ENCODE results near the gene TBC1D22B. TPM values are rescaled to one million over a fixed set of nuclear protein-coding genes. Genes with fewer than 3 reads are reported as not detected.

The TBC1D22B gene
- total RNA-seq, 1 donor from 2014 or later, result 6.3 TPM

GRCh38 chr6:37366910-37367309 is 109.3 kb downstream of the TBC1D22B start:
- intact Hi-C loops (cut with DNase I), result no loop called here
- ATAC-seq (no peak), DNase-seq (ENCODE audit: missing footprints) (no peak)

DNA sequence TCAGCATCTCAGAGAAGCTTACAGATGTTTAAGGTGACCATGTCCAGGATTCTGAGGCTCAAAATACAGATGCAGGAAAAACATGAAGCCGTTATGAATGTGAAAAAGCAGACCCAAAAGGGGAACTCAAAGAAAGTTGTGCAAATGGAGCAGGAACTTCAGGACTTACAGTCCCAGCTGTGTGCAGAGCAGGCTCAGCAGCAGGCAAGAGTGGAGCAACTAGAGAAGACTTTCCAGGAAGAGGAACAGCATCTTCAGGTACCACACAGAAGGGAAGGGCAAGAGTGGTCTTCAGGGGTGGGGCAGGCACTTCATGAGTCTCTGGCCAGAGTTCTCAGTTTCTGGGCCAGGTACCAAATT is 111.4 kb downstream of the TBC1D22B start:
- no peak for DNase-seq (ENCODE audit: missing footprints)
- intact Hi-C loops (cut with DNase I), result no loop called here
- ATAC-seq, result no peak

DNA sequence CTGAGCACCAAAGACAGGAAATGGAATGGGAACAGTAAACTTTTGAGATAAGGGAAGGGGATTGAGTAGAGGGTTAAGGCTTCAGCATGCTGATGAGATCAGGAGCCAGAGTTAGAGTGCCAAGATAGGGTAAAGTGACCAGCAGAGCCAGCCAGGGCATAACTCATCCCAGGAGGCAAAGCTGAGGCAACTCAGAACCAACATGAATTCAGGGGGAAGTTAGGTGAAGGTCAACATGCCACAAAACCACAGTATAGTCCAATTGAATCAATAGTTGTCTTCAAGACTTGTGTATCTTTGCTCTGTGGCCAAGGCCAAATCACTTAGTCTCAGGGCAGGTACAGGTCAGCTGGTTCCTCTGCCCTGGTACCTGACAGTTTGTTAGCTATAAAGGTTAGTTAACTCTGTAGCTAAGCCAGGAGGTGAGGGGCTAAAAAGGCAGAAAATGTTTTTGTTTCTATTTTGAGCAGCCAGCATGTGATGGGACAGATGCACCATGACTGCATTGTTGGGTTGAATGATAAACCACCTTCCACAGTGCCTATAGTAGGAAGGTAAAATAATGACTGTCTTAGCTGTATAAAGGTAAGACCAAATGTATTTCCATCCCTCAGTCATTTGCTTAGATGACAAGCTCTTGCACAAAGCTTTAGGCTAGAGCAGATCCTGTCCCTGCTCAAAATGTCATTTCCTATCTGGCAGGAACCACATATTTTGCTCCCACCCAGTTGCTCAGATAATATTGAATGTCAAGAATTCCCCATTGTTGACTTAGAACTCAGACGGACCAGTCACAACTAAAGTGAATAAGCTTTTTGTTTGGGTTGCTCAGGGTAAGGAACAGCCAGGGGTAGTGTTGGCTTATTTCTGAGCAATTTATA is 112.0 kb downstream of the TBC1D22B start:
- DNase-seq (ENCODE audit: missing footprints), result no peak
- peak; percentile 60 for ATAC-seq
- intact Hi-C loops (cut with DNase I), result no loop called here

GRCh38 chr6:37371154-37372083 is 113.8 kb downstream of the TBC1D22B start:
- intact Hi-C loops (cut with DNase I), result no loop called here
- DNase-seq (ENCODE audit: missing footprints) (no peak), ATAC-seq (peak; percentile 81)

DNA sequence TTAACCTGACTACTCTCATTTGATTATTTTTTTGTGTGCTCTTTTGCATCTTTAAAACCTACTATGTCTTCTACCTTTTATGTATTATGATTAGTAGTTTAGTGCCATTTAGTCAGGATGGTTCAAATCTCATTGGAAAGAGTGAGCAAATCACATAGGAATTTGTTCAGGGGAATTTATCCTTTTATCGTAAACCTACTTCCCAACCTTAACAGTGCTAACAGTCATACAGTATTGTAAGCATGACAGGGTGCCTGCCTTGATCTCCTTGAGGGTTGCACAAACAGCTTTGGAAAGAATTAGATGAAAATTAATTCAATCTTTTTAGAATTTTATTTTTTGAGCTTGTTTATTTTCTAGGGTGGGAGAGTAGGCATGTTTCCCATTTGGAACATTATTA is 114.5 kb downstream of the TBC1D22B start:
- intact Hi-C loops (cut with DNase I), result no loop called here
- DNase-seq (ENCODE audit: missing footprints) (no peak), ATAC-seq (no peak)

- intact Hi-C loops (cut with DNase I), result no loop called here
- no peak for ATAC-seq
- no peak for DNase-seq (ENCODE audit: missing footprints)
Observed at GRCh38 chr6:37373822-37374471, 116.4 kb downstream of the TBC1D22B start.

DNA sequence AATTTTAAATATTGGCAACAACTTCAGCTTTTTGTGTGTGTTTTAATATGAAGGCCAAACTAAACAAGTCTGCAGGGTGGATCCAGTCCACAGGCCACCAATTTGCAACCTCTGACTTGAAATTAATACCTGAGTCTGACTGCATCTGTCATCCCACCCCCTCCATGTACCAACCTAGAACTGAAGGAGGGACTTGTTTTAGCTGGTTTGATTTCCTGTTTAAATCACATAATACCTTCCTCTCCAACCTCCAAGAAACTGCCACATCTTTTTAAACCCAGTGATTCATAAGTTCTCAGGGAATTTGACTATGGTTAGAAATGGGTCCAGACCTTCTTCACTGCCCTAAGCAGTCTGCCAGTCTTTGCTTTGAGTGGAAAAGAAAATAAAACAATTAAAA is 117.8 kb downstream of the TBC1D22B start:
- intact Hi-C loops (cut with DNase I), result no loop called here
- ATAC-seq (no peak), DNase-seq (ENCODE audit: missing footprints) (no peak)

DNA sequence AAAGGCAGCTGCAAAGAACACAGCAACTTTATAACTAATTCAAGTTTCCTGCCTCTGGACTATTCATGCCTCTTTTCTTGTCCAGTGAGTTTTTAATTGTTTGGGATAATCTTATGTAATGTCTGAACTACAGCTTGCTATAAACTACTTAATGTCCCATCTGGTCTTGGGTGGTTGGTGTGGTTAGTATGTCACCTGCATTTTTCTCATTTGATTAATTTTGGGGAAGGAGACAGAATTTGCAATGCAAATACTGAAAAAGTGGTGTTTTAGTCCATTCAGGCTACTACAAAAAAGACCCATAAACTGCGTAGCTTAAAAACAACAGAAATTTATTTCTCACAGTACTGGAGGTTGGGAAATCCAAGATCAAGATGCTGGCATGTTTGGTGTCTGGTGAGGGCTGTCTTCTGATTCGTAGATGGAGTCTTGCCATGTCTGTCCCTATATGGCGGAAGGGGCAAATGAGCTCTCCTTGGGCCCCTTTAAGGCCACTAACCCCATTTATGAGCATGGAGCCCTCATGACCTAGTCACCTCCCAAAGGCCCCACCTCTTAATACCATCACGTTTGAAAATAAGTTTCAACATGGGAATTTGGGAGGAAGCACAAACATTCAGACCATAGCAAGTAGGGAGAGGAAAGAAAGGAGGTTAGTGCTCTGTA is 118.6 kb downstream of the TBC1D22B start:
- DNase-seq (ENCODE audit: missing footprints) (no peak), ATAC-seq (no peak)
- intact Hi-C loops (cut with DNase I), result no loop called here

DNA sequence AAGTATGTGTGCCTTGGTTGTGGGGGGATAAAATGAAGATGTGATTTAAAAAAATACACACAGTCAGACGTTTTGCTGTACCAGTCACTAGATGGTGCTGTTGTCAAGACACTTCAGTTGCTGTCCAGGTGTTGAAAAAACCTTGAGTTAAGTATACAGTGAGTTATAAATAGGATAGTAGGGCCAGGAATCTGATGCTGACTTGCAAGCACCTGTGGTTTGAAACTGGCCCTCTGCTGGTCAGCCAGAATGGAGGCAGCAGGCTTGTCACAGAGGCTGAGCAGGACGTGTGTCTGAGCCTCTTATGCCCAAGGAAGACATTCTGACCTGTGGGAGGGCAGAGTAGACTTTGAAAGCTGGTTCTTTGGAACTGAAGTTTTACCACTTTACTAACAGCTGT is 124.0 kb downstream of the TBC1D22B start:
- ATAC-seq, result peak; percentile 56
- intact Hi-C loops (cut with DNase I), result loop anchor here (5.0 kb wide), 2 partner anchors 186 to 311 kb away; no protein-coding TSS in a partner anchor
- DNase-seq (ENCODE audit: missing footprints), result no peak

Other genes with a start within 250 kb of the TBC1D22B start
- gene PIM1, start 87.6 kb upstream of the TBC1D22B start, total RNA-seq, result 27.8 TPM
- gene TMEM217, start 372 bp downstream of the TBC1D22B start, total RNA-seq, result 0.30 TPM
- gene RNF8, start 96.2 kb downstream of the TBC1D22B start, total RNA-seq, result 14.9 TPM
- 29.3 TPM for gene CMTR1, start 175.4 kb downstream of the TBC1D22B start, total RNA-seq
- gene CCDC167, start 242.1 kb downstream of the TBC1D22B start, total RNA-seq, result 27.1 TPM